ENCODE results near the gene RANBP10.

The RANBP10 gene

DNA sequence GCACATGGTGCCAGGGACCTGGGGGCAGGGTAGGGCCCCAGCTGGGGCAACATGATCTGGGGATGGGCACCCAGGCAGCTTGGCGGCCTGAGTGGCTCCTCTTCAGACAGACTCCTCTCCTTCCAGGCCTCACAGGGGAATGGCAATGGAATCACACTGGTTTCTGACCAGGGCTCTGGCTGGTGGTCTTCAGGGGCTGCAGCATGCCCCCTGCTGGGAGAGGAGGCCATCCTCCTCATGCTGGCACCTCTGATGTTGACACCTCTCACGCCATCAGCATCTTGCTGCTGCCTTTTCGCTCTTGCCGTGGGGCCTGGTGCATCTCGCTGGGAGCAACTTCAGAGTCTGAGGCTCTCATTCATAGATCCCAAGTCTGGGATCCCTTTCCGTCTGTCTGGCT is 76.0 kb downstream of the RANBP10 start:
- no peak overlapping the region for H2AFZ ChIP-seq (ENCODE audit: low read depth, low read length, severe bottlenecking)
- no peak overlapping the region for H3K4me3 ChIP-seq (ENCODE audit: insufficient read depth, low read length, poor library complexity, severe bottlenecking)
- H3K9me3 ChIP-seq (ENCODE audit: insufficient read depth, low read length), result no peaks in the 10 kb centered on the region
- H3F3A ChIP-seq (ENCODE audit: insufficient read depth), result no peaks in the 10 kb centered on the region
- no peak overlapping the region for H3K27ac ChIP-seq (ENCODE audit: low read depth, low read length)
- no peak overlapping the region for H3K9ac ChIP-seq (ENCODE audit: low read length)
- no peaks in the 10 kb centered on the region for H3K36me3 ChIP-seq (ENCODE audit: low read length)
- no peak overlapping the region for H3K4me2 ChIP-seq (ENCODE audit: low read depth, low read length, poor library complexity, severe bottlenecking)
- H4K20me1 ChIP-seq (ENCODE audit: low read depth, low read length), result no peaks in the 10 kb centered on the region
- H3K79me2 ChIP-seq (ENCODE audit: insufficient read depth, low read length), result no peaks in the 10 kb centered on the region
- TF ChIP-seq, protein P1, sequence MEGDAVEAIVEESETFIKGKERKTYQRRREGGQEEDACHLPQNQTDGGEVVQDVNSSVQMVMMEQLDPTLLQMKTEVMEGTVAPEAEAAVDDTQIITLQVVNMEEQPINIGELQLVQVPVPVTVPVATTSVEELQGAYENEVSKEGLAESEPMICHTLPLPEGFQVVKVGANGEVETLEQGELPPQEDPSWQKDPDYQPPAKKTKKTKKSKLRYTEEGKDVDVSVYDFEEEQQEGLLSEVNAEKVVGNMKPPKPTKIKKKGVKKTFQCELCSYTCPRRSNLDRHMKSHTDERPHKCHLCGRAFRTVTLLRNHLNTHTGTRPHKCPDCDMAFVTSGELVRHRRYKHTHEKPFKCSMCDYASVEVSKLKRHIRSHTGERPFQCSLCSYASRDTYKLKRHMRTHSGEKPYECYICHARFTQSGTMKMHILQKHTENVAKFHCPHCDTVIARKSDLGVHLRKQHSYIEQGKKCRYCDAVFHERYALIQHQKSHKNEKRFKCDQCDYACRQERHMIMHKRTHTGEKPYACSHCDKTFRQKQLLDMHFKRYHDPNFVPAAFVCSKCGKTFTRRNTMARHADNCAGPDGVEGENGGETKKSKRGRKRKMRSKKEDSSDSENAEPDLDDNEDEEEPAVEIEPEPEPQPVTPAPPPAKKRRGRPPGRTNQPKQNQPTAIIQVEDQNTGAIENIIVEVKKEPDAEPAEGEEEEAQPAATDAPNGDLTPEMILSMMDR (IDR thresholded peaks at IDR 0.05; ENCODE audit: insufficient read depth, low read length, poor library complexity, severe bottlenecking), result no peak
- TF ChIP-seq EZH2phosphoT487 (conservative IDR thresholded peaks at IDR 0.05; ENCODE audit: low read length), result no peak
- no peaks in the 10 kb centered on the region for H3K9me2 ChIP-seq (replicated peaks; ENCODE audit: insufficient read depth, low read length)
- H3K27me3 ChIP-seq (ENCODE audit: low read length), result no peaks in the 10 kb centered on the region

DNA sequence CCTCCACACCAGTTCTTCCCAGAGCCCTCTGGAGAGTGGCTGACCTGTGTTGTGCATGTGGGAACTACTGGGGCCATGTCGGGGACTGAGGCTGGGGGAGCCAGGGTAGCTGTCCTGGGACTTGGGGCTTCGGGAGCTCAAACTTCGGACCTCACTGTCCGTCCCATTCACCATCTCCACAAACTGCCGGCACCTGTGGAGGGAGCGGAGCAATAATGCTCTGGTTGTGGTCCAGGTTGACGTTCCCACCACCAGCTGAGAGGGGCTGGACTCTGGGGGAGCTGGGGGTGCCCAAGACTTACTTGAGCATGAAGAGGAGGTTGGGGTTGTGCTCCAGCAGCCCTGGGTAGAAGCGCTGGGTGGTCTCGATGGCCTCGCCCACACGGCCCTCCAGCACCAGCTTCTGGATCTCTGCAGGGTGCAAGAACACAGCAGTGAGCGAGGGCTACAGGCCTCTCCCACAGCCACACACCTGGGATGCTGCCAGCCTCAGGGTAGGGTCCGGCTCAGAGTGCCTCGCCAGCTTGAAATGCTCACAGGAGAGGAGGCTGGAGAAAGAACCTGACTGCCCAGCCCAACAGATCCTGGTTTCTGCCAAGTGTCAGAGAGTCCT is 76.6 kb downstream of the RANBP10 start:
- no peaks in the 10 kb centered on the region for H3K36me3 ChIP-seq (ENCODE audit: low read length)

DNA sequence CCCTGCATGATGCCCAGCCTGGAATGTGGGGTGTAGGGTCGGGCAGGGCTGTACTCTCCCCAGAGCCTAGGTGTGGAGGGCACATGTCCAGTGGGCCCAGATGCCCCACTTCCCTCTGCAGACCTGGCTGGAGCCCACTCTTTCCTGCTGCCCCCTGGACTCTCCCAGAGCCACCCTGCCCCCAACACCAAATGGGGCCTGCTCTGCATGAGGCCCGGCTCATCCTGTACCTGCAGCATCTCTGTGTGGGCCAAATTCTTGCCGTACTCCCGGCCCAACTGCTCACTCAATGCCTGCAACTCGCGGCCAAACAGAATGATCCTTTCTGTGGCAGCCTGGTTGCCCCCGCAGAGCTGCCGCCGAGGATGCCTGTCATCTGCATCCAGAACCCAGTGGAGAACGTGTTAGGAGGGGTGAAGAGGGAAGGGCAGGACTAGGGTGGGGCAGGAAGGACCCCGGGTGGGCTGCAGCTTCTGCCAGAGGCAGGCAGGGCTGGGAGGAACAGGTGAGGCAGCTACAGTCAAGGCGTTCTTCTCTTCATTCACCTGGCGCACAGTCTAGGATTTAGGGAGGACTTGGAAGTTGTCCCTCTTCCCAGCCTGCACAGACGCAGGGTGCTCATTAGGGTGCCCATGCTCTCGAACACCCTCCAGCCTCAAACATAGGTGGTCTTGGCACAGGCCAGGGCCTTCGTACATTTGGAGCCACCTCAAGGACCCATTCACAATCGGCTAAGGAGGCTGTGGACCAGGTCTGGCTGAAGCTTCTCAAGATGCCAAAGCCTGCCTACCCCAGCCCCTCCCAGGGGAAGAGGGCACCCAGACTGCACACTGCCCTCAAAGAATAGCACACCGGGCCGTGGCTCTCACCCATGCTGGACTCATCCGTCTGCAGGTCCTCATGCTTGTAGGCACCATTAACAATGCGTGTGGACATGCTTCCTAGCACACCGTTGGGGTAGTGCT is 78.6 kb downstream of the RANBP10 start:
- Histone ChIP-seq H3K4me2 (ENCODE audit: low read depth, low read length, poor library complexity, severe bottlenecking) (no peak overlapping the region), H3K9me3 (ENCODE audit: insufficient read depth, low read length) (no peaks in the 10 kb centered on the region), H3F3A (ENCODE audit: insufficient read depth) (no peaks in the 10 kb centered on the region), H3K9me2 (replicated peaks; ENCODE audit: insufficient read depth, low read length) (no peaks in the 10 kb centered on the region), H4K20me1 (ENCODE audit: low read depth, low read length) (no peaks in the 10 kb centered on the region), H3K36me3 (ENCODE audit: low read length) (no peaks in the 10 kb centered on the region), H3K4me3 (ENCODE audit: insufficient read depth, low read length, poor library complexity, severe bottlenecking) (no peak overlapping the region), H3K9ac (ENCODE audit: low read length) (no peak overlapping the region), H3K79me2 (ENCODE audit: insufficient read depth, low read length) (no peaks in the 10 kb centered on the region), H3K27me3 (ENCODE audit: low read length) (no peaks in the 10 kb centered on the region), H2AFZ (ENCODE audit: low read depth, low read length, severe bottlenecking) (no peak overlapping the region), H3K27ac (ENCODE audit: low read depth, low read length) (no peak overlapping the region)
- TF ChIP-seq EZH2phosphoT487 (conservative IDR thresholded peaks at IDR 0.05; ENCODE audit: low read length), result no peak
- TF ChIP-seq, protein P1 (IDR thresholded peaks at IDR 0.05; ENCODE audit: insufficient read depth, low read length, poor library complexity, severe bottlenecking), result no peak

More for the DNA sequence above, 76.6 kb downstream of the RANBP10 start:
- H3K27ac ChIP-seq (ENCODE audit: low read depth, low read length), result no peak overlapping the region
- no peaks in the 10 kb centered on the region for H3F3A ChIP-seq (ENCODE audit: insufficient read depth)
- no peak overlapping the region for H3K4me3 ChIP-seq (ENCODE audit: insufficient read depth, low read length, poor library complexity, severe bottlenecking)
- no peak for TF ChIP-seq EZH2phosphoT487 (conservative IDR thresholded peaks at IDR 0.05; ENCODE audit: low read length)
- TF ChIP-seq, protein P1 (IDR thresholded peaks at IDR 0.05; ENCODE audit: insufficient read depth, low read length, poor library complexity, severe bottlenecking), result no peak
- no peak overlapping the region for H2AFZ ChIP-seq (ENCODE audit: low read depth, low read length, severe bottlenecking)
- no peaks in the 10 kb centered on the region for H3K9me2 ChIP-seq (replicated peaks; ENCODE audit: insufficient read depth, low read length)
- no peaks in the 10 kb centered on the region for H4K20me1 ChIP-seq (ENCODE audit: low read depth, low read length)
- no peaks in the 10 kb centered on the region for H3K9me3 ChIP-seq (ENCODE audit: insufficient read depth, low read length)
- no peaks in the 10 kb centered on the region for H3K27me3 ChIP-seq (ENCODE audit: low read length)
- no peak overlapping the region for H3K9ac ChIP-seq (ENCODE audit: low read length)
- no peaks in the 10 kb centered on the region for H3K79me2 ChIP-seq (ENCODE audit: insufficient read depth, low read length)
- H3K4me2 ChIP-seq (ENCODE audit: low read depth, low read length, poor library complexity, severe bottlenecking), result no peak overlapping the region
